Right ventricle myocardium inferior (tissue), 1 donor: ENCODE results near the gene NECTIN2. TPM values are rescaled to one million over a fixed set of nuclear protein-coding genes. Genes with fewer than 3 reads are reported as not detected.
"Not testable (repeated sequence)": the region's sequence is repeated elsewhere in the genome, so short reads cannot be mapped to it uniquely, and the experiment has no call there.

Experiments
- ATAC-seq: fragments of 200-7000 bp; cut with Tn5 transposase; one replicate; pipeline ENCODE4 v1.9.1; 2020; ENCODE audit warnings: mild to moderate bottlenecking, moderate library complexity
- DNase-seq: peaks from one replicate; pipeline ENCODE4 v3.0.0; 2021; ENCODE audit errors: missing footprints
- intact Hi-C: fragments of 100-400 bp; cut with DNase I; formaldehyde crosslinking; loops from one replicate; pipeline ENCODE4 v1.11.0; 2022
- total RNA-seq: library from RNA; stranded (reverse); fragmentation: NEBNext Ultra II Directional; extraction: Animal tissue kit (Norgen Biotek cat#: 25700); gene quantifications from one replicate; pipeline ENCODE4 v1.2.1, GENCODE V29; 2021
- donor health status: DM: no; HTN: yes; CAD: no; lungs with severe emphysema.

NECTIN2 gene
- total RNA-seq, 1 donor from 2014 or later: 41.8 TPM

DNA sequence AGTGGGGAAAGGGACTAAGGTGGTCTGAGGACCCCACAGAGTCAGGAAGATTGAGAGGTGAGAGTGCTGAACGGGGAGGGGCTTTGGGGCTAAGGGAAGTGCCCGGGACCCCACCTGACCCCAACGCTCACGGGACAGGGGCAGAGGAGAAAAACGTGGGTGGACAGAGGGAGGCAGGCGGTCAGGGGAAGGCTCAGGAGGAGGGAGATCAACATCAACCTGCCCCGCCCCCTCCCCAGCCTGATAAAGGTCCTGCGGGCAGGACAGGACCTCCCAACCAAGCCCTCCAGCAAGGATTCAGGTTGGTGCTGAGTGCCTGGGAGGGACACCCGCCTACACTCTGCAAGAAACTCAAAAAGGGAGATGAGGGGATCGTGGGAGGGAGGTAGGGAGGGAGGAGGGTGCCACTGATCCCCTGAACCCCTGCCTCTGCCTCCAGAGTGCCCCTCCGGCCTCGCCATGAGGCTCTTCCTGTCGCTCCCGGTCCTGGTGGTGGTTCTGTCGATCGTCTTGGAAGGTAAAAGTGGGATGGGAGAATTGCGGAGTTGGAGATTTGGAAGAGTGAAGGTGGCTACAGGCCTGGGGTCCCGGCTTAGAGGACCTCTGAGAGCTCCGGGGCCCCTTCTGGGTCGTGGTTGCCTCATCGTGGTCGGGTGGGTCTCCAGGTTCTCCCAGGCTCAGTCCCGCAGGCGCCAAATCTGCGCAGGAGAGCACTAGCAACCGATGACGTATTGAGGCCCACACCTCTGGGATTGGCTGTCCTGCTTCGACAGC is 68.5 kb downstream of the NECTIN2 start, which contains the start of gene APOC1:
APOC1 (plus strand) TSS at position 176 of the 774 bp plus-strand sequence; CDS start at position 460, 284 bp downstream.
- DNase-seq: peak; percentile 85
- intact Hi-C loops: not testable (repeated sequence)
- ATAC-seq: peak; percentile 92

DNA sequence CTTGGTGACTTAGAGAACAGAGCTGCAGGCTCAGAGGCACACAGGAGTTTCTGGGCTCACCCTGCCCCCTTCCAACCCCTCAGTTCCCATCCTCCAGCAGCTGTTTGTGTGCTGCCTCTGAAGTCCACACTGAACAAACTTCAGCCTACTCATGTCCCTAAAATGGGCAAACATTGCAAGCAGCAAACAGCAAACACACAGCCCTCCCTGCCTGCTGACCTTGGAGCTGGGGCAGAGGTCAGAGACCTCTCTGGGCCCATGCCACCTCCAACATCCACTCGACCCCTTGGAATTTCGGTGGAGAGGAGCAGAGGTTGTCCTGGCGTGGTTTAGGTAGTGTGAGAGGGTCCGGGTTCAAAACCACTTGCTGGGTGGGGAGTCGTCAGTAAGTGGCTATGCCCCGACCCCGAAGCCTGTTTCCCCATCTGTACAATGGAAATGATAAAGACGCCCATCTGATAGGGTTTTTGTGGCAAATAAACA is 78.2 kb downstream of the NECTIN2 start:
- ATAC-seq: no peak
- DNase-seq: peak; percentile 57
- intact Hi-C loops: no loop called here

DNA sequence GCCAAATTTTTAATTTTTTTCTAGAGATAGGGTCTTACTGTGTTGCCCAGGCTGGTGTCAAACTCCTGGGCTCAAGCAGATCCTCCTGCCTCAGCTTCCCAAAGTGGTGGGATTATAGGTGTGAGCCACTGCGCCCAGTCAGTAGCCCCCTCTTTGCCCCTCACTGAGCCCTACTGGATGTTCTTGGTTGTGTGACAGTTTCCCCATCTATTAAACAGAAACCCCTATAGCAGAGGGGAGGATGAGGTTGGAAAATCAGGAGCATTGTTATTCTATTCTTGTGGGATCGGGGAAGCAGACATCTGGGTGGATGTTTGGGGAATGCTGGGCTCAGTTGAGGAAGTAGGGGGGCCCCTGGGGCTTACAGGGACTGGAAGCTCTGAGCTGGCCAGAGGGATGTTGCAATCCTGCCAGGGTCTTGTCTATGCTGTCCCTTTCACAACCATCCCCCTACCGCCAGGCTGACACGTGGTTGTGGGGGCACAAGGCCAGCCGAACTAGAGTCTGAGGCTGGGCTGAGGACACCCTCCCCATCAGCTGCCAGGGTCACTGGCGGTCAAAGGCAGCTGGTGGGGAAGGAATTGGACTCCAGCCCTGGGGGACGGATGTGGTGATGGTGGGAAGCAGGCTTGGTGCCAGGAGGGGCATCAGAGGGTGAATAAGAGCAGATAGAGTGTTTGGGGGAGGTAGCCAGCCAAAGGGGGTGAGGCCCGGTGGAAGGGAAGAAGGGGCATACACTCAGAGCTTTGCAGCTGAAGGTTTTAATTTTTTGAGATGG is 79.2 kb downstream of the NECTIN2 start:
- DNase-seq (peak; percentile 89), ATAC-seq (peak; percentile 85)
- intact Hi-C loops: no loop called here

DNA sequence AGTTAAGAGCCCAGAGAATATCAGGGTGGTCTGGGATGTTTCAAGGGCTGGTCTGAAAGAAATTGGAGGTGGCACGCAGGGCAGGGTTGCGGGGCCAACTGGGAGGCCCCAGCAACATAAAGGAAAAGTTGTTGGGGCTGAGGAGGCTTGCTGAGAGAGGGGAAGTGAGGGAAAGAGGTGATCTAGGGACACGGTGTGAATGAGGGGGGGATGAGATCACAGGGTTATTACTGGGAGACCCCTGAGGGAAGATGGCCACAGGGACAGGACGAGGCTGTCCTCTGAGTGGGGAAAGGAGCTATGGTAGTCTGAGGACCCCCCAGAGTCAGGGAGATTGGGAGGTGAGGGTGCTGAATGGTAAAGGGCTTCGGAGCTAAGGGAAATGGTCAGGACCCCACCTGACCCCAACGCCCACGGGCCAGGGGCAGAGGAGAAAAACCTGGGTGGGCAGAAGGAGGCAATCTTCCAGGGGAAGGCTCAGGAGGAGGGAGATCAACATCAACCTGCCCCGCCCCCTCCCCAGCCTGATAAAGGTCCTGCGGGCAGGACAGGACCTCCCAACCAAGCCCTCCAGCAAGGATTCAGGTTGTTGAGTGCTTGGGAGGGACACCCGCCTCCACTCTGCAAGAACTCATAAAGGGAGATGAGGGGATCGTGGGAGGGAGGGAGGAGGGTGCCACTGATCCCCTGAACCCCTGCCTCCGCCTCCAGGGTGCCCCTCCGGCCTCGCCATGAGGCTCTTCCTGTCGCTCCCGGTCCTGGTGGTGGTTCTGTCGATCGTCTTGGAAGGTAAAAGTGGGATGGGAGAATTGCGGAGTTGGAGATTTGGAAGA is 80.4 kb downstream of the NECTIN2 start:
- DNase-seq: peak; percentile 21
- ATAC-seq, intact Hi-C loops: not testable (repeated sequence)

- intact Hi-C loops: no loop called here
- DNase-seq (peak; percentile 45), ATAC-seq (no peak)
These were observed 81.6 kb downstream of the NECTIN2 start for GRCh38 chr19:44927746-44928145.

- intact Hi-C loops: no loop called here
- DNase-seq: peak; percentile 7
- no peak for ATAC-seq
These were observed 84.0 kb downstream of the NECTIN2 start for GRCh38 chr19:44930088-44930487.

GRCh38 chr19:44931541-44931940 is 85.4 kb downstream of the NECTIN2 start:
- ATAC-seq: no peak
- intact Hi-C loops: no loop called here
- DNase-seq: peak; percentile 26

Other genes with a start within 250 kb of the NECTIN2 start
- not detected for gene IGSF23, start 232.7 kb upstream of the NECTIN2 start, total RNA-seq
- gene PVR, start 202.4 kb upstream of the NECTIN2 start, total RNA-seq: 38.0 TPM
- 2.8 TPM for gene CEACAM19, start 174.8 kb upstream of the NECTIN2 start, total RNA-seq
- gene CEACAM16, start 147.1 kb upstream of the NECTIN2 start, total RNA-seq: not detected
- 18.3 TPM for gene BCL3, start 97.6 kb upstream of the NECTIN2 start, total RNA-seq
- gene CBLC, start 68.4 kb upstream of the NECTIN2 start, total RNA-seq: not detected
- 91.9 TPM for gene BCAM, start 37.2 kb upstream of the NECTIN2 start, total RNA-seq
- gene TOMM40, start 45.0 kb downstream of the NECTIN2 start, total RNA-seq: 45.3 TPM
- gene APOE, start 59.5 kb downstream of the NECTIN2 start, total RNA-seq: 9.9 TPM
- 1.4 TPM for gene APOC1, start 68.3 kb downstream of the NECTIN2 start, total RNA-seq
- gene APOC4, start 95.9 kb downstream of the NECTIN2 start, total RNA-seq: not detected
- gene APOC2, start 99.8 kb downstream of the NECTIN2 start, total RNA-seq: not detected
- gene CLPTM1, start 109.1 kb downstream of the NECTIN2 start, total RNA-seq: 90.1 TPM
- 4.2 TPM for gene RELB, start 155.2 kb downstream of the NECTIN2 start, total RNA-seq
- gene CLASRP, start 192.7 kb downstream of the NECTIN2 start, total RNA-seq: 33.4 TPM
- gene ZNF296, start 230.2 kb downstream of the NECTIN2 start, total RNA-seq: 0.19 TPM
- gene GEMIN7, start 233.0 kb downstream of the NECTIN2 start, total RNA-seq: 15.5 TPM
- 15.1 TPM for gene PPP1R37, start 246.9 kb downstream of the NECTIN2 start, total RNA-seq